ENCODE data around the gene CACNA1G.

Gene CACNA1G

DNA sequence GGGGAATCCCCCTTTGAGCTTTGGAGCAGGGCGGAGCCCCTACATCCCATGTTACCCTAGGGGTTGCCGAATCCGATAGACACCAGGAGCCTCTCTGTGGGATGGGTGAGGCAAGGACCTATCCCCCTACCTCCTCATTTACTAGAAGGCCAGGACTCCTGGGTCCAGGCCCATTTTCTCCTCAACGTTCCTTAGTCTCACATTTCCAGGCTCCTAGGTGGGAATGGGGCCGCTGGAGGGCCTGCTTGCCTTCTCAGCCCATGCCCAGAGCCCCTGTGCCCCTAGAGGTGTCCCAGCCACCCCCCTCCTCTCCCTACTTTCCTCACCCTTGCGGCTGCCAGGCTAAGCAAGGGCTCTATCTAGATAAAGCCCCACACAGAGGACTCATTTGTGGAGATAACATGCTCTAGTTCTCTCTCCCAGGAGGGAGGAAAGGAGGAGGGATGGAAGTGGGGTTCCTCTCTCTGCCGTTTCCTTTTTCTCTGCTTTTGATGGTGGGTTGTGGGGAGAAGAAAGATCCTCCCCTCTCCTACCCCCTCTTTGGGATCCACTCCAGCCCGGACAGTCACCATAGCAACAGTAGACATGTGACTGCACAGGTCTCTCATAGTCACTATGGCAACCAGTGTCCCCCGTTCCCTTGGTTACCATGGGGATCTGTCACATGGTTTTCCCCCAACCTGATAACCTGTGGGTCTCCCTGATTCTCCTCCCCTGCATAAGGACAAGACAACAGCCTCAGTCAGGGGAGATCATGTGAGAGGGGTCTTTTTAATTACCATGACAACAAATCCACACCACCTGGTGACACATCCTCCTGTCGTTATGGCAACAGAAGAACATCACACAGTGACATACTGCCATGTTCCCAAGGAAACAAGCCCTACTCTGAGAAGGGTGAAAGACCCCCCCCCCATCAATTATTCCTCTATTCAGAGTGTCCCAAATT lies 5.2 kb downstream of the CACNA1G start:
- DNase-seq (ENCODE audit: low spot score) (peak; percentile 42), FAIRE-seq (peak; percentile 65)

DNA sequence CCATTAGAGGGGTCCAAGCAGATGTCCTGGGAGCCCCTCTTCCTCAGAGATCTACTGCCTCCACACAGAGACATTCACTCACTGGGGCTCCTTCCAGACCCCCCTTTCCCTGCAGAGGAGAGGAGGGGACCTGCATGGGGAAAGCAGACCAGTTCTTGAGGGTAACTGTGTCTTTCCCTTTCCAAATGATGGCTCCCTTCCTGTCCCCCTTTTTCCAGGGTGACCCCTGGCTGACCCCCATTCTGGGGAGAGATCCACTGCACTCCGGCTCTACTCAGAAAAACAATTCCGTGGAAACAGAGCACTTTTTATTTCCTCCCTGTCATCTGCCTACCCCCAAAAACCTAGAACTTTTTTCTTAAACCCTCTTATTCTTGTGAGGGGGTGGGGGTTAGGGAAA lies 6.4 kb downstream of the CACNA1G start:
- DNase-seq (ENCODE audit: low spot score) (no peak), FAIRE-seq (no peak)

DNA sequence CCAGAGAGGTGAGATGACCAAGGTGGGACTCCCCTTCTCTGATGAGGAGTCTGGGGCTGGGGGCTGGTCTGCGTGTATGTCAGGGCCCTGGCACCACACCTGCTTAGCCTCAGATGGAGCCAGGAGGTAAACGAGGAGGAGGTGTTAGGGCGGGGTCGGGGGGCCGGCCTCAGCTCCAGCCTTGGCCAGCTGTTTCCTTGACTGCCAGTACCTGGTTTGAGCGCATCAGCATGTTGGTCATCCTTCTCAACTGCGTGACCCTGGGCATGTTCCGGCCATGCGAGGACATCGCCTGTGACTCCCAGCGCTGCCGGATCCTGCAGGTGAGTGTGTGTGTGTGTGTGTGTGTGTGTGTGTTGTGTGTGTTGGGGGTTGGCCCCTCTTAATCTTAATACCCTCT lies 8.1 kb downstream of the CACNA1G start:
- FAIRE-seq, result no peak
- no peak for DNase-seq (ENCODE audit: low spot score)

DNA sequence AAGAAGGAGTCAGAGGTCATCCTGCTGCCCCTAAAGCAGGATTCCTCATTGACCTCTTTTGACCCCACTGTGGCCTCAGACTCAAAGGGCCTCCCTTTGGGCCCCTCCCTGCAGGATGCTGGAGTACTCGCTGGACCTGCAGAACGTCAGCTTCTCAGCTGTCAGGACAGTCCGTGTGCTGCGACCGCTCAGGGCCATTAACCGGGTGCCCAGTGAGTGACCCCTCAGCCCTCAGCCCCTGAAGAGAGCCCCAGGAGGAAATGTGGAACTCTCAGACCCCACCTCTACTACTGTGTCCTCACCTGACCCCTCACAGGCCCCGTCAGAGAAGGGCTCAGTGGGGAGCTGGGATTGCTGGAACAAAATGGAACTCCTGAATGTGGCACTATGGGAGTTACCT lies 9.1 kb downstream of the CACNA1G start:
- no peak for DNase-seq (ENCODE audit: low spot score)
- no peak for FAIRE-seq

DNA sequence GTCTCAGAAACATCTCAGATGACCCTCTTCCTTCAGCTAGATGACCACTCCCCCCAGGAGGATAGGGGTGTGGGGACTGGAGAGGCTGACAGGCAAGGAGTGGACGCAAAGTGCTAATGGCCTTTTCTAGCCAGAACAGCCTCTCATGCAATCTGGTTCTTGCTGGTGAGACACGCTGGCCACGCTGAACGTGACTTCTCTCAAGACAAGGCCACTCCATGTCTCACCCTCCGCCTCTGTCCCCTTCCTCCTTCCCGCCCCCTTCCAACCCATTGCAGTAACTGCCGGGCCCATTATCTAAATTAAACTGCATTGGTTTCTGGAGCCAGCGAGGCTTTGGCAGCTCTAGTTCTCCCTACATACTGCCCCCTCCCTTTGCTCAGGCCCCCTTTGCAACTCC lies 9.5 kb downstream of the CACNA1G start:
- FAIRE-seq (peak; percentile 73), DNase-seq (ENCODE audit: low spot score) (no peak)

DNA sequence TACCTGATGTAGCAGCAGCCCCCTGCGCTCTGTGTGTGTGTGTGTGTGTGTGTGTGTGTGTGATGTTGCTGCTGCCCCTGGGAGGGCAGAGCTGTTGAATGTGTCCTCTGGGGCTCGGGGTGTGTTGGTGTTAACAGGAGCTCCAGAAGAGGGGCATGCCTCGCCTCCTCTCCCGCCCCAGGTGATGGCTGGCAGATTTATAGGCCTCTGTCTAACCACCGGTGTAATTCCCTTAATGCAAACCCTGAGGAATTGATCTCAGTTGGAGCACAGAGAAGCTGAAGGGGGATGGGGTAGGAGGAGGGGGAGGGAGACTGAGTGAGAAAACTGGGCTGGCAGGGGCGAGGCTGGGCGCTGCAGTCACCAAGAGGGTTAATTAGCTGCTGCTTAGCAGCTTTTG lies 10.0 kb downstream of the CACNA1G start:
- FAIRE-seq, result no peak

DNA sequence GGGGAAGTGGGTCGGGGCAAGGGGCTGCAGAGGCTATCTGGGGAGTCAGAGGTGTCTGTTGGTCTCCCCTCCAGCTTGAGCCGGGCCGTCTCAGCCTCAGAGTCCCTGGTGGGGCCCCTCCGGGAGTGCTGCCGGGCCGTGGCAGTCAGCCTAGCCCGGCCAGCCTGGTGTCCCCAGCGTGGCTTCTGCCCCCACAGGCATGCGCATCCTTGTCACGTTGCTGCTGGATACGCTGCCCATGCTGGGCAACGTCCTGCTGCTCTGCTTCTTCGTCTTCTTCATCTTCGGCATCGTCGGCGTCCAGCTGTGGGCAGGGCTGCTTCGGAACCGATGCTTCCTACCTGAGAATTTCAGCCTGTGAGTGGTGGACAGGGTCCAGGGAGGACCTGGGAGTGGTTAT lies 11.2 kb downstream of the CACNA1G start:
- FAIRE-seq (no peak), DNase-seq (ENCODE audit: low spot score) (no peak)

More for the DNA sequence above, 10.0 kb downstream of the CACNA1G start:
- no peak for DNase-seq (ENCODE audit: low spot score)

DNA sequence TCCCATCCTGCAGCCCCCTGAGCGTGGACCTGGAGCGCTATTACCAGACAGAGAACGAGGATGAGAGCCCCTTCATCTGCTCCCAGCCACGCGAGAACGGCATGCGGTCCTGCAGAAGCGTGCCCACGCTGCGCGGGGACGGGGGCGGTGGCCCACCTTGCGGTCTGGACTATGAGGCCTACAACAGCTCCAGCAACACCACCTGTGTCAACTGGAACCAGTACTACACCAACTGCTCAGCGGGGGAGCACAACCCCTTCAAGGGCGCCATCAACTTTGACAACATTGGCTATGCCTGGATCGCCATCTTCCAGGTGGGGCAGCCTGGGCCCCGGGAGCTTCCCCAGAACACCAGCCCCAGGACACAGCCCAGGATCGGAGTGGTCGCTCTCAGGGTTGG lies 12.0 kb downstream of the CACNA1G start:
- FAIRE-seq, result peak; percentile 50
- no peak for DNase-seq (ENCODE audit: low spot score)

DNA sequence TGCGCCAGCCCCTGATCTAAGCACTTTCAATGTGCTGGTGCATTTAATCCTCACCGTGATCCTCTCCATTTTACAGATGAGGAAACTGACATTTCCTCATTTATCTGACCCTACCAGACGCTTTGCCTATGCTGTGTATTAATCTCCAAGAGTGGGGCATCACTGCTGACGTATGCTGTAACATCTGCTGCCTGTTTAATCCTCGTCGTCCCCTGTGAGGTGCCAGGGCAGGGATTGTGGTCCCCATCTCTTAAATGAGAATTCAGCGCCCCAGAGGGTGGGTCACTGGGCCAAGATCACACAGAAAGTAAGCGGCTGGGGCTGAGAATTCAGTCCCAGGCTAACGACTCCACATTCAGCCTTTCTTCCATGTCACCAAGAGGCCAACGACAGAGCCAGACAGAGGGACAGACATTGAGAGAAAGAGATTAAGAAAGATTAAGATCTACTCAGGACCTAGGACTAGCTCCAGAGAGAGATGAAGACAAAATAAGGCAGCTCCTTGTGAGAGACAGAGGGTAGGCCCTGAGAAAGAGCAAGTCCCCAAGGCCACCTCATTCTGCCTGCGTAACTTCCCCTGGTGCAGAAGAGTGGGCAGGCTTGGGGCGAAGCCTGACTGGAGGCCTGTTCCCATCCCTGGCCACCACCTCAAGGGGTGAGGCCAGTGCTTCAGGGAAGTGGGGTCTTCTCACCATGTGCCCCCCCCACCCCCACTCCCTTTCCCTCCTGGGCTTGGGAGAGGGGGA lies 13.5 kb downstream of the CACNA1G start:
- FAIRE-seq, result no peak
- DNase-seq (ENCODE audit: low spot score), result no peak

DNA sequence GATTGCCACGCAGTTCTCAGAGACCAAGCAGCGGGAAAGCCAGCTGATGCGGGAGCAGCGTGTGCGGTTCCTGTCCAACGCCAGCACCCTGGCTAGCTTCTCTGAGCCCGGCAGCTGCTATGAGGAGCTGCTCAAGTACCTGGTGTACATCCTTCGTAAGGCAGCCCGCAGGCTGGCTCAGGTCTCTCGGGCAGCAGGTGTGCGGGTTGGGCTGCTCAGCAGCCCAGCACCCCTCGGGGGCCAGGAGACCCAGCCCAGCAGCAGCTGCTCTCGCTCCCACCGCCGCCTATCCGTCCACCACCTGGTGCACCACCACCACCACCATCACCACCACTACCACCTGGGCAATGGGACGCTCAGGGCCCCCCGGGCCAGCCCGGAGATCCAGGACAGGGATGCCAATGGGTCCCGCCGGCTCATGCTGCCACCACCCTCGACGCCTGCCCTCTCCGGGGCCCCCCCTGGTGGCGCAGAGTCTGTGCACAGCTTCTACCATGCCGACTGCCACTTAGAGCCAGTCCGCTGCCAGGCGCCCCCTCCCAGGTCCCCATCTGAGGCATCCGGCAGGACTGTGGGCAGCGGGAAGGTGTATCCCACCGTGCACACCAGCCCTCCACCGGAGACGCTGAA lies 15.2 kb downstream of the CACNA1G start:
- DNase-seq (ENCODE audit: low spot score) (no peak), FAIRE-seq (no peak)

DNA sequence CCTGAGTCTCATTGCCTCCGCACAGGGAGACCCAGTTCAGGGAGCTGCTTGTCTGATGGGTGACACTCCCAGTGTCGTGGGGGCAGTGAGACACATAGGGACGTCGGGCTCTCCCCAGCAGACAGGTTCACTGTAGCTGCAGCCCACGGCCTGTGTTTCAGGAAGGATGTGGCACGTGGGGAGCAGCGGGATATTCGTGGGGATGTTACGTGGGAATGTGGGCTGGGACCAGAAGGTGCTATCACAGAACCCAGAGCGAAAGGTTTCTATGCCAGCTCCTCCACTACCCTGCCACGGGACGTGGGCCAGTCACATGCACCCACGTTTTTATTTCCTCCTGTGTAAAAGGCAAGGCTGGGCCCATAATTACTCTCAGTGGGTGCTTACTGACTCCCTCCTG lies 16.3 kb downstream of the CACNA1G start:
- DNase-seq (ENCODE audit: low spot score), result no peak
- FAIRE-seq, result peak; percentile 59

DNA sequence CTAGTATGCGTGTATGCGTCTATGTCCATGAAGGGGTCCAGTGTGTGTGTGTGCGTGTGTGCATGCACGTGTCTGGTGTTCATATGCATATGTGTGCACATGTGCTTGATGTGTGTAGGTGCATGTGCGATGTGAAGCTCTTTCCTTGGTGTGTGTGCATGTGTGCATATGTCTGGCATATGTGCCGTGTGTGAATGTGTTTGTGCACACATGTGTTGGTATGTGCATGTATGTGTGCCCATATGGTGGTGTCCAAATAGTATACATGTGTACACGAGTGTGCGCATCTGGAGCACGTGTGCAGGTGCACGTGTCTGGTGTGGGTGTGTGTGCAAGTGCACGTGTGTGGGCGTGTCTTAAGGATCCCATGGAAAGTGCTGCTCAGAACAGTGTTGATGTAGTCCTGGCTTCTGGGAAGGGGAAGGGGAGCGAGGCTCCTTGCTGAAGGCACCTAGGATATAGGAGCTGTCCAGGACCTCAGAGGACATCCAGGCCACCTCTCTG lies 17.0 kb downstream of the CACNA1G start:
- FAIRE-seq, result peak; percentile 91
- no peak for DNase-seq (ENCODE audit: low spot score)

DNA sequence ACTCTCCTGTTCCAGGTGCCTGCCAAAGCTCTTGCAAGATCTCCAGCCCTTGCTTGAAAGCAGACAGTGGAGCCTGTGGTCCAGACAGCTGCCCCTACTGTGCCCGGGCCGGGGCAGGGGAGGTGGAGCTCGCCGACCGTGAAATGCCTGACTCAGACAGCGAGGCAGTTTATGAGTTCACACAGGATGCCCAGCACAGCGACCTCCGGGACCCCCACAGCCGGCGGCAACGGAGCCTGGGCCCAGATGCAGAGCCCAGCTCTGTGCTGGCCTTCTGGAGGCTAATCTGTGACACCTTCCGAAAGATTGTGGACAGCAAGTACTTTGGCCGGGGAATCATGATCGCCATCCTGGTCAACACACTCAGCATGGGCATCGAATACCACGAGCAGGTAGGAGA lies 17.7 kb downstream of the CACNA1G start:
- FAIRE-seq, result no peak
- no peak for DNase-seq (ENCODE audit: low spot score)

DNA sequence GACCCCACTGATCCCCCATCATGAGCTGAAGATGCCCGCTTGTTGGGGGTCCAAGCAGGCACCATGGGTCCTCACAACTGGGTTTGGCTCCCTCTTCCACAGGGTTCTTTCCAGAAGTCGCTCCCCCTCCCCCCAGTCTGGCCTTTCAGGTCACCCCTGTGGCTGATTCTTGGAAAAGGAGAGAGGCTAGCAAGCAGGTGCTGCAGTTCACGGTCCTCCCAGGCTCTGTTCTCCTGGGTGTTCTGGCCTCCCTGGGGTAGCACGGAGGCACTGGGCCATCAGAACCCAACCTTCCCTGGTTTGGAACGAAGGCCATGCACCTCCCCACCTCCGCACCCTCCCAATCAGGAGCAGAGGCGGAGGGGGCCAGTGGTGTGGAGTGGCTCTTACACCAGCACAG lies 18.9 kb downstream of the CACNA1G start:
- DNase-seq (ENCODE audit: low spot score) (no peak), FAIRE-seq (no peak)

DNA sequence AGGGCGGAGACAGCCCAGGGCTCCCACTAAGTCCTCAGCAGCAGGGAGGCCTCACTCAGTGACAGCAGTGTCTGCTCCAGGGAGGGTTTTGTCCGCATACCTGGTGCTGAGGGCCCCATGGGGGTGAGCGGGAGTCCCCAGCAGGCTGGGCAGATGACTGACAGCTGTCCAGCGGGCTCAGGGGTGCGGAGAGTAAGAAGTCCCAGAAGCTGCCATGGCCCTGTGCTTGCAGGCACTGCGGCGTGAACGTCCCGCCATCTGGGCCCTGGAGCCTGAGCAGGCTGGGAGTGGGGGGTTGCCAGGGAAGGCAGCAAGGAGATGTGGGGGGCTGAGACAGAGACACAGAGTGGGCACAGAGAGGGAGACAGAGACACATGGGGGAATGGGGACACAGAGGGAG lies 20.1 kb downstream of the CACNA1G start:
- FAIRE-seq (no peak), DNase-seq (ENCODE audit: low spot score) (no peak)

DNA sequence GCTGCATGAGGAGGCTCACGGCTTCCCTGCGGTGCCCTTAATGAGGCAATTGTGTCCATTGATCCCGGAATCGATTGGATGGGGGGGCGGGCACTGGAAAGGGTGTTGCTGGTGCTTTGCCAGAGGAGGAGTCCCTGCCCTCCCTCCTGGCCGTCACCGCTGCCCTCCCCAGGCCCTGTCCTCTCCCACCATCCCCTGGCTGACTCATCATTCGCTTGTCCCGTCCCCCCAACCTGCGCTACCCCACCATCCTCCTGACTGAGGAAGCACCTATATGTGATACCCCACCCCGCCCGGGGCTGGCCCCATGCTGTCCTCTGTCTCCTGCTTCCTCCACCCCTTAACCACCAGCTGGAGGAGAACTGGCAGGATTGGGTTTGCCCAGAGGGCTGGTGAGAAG lies 20.8 kb downstream of the CACNA1G start:
- DNase-seq (ENCODE audit: low spot score), result no peak
- FAIRE-seq, result no peak

DNA sequence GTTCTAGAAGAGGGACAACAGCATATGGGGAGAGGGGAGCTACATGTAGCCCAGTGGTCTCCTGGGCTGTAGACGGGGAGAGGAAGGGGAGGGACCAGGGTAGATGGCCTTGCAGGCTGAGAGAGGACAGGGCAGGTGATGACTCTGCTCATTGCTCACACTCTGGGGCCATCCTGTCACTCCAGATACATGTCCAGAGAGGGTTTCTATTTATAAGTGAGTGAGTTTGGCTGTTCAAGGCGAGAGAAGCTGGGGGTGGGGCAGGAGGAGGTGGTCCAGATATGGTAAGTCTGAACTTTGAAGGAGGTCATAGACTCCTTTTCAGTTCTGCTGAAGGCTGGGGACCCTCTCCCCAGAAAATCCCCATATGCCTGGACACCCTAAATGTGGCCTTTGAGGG lies 22.2 kb downstream of the CACNA1G start:
- FAIRE-seq, result no peak
- no peak for DNase-seq (ENCODE audit: low spot score)

DNA sequence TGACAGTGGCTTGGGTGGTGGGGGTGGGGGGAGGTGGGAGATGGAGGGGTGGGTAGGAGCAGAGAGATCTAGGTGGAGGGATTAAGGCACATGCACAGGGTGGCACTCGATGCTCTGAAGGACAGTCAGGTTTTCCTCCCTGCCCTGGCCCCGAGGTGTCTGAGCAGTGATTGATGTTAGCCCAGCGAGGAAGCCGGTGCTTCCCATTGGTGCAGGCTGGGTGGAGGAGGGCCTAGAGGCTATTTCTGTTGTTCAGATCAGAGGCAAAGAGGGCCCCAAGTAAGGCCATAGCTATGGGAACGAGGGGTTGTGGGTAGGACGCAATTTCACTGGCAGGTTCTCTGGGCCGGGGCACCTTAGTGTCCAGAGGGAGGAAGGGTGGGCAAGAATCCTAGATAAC lies 23.1 kb downstream of the CACNA1G start:
- FAIRE-seq, result no peak
- no peak for DNase-seq (ENCODE audit: low spot score)

DNA sequence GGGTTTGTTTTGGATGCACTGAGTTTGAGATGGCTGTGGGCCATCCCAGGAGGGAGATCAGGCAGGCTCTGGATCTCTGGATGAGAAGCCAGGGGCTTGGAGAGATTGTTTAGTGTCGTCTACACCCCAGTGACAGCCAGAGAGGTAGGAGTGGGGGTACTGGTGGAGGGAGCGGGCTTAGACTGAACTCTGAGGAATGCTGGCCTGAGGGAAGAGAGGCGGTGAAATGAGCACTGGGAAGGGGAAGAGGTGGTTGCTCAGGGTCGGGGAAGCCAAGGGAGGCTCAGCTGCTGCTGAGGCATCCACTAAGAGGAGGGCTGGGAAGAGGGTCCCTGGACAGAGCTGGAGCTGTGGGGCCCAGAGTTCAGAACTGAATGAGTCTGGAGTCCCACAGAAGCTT lies 23.6 kb downstream of the CACNA1G start:
- no peak for DNase-seq (ENCODE audit: low spot score)
- no peak for FAIRE-seq

DNA sequence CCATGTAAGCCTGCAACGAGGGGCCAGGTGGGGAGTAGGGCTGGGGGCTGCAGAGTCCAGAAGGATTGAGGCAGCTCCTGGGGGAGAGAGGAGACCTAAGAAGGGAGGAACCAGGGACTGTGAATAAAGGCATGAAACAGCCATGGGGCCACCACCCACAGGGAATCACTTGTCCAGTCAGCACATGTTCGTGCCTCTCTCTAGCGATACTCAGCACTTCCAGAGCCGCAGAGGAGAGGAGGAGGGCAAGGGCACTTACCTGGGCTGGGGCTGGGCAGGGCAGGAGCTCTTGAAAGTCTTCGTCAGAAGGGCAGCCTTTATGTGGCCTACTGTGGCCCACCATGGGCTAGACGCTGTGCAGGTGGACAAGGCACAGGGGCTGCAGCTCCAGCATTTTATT lies 24.2 kb downstream of the CACNA1G start:
- no peak for FAIRE-seq
- no peak for DNase-seq (ENCODE audit: low spot score)

DNA sequence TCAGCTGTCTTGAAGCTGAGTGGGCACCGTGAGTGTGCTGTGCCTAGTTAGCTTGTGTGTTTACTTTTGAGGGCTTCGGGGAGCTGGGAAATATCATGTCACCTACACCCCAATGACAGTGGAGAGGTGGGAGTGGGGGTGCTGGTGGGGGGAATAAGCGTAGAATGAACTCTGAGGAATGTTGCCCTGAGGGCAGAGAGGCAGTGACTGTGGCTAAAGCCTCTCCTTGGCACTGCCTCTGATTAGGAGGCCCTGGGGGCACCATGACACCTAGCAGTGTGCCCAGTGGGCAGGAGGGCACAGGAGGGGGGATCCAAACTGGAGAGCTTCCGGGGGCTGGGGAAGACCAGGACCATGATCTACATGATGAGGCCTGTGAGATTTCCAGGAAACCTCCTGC lies 24.8 kb downstream of the CACNA1G start:
- DNase-seq (ENCODE audit: low spot score), result no peak
- no peak for FAIRE-seq

DNA sequence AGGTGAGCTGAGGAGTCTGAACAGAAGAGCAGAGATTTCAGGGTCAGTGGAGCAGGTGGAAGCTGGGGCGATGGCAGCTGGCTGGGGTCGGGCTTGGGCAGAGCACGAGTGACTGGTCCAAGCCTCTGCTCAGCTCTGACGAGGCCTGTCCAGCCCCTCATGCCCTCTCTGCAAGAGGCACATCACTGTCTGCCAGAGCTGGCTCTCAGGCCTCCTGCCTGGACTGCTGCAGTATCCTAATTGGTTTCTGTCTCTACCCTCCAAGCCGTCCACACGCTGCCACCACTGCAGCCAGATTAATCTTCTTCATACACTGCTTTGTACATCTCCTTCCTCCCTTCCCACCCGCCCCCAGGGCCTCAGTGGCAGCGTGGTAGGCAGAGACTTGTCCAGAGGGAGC lies 25.4 kb downstream of the CACNA1G start:
- DNase-seq (ENCODE audit: low spot score) (no peak), FAIRE-seq (no peak)
